Diencephalon (tissue), 1 donor: Measurements from ENCODE around the gene OR6B2. TPM values are rescaled to one million over a fixed set of nuclear protein-coding genes. Genes with fewer than 3 reads are reported as not detected.

ENCODE experiments used
- total RNA-seq: library from RNA; depleted of rRNA; stranded (reverse); fragments of >200 nt; gene quantifications from one replicate; pipeline ENCODE4 v1.2.3, GENCODE V29; 2014

The OR6B2 gene
- total RNA-seq, result not detected

GRCh38 chr2:240030379-240031094 is at the start of gene OR6B2:
Gene OR6B2, minus strand, starts transcription at chr2:240030429. Its CDS starts 0 bp downstream, at chr2:240030429.

GRCh38 chr2:240053173-240054155 is 23.2 kb upstream of the OR6B2 start, which contains the start of gene OR6B3:
Gene OR6B3, minus strand, starts transcription at chr2:240053521.

Other genes starting within 250 kb of the OR6B2 start
- 74.0 TPM for gene NDUFA10, start 5.1 kb downstream of the OR6B2 start, total RNA-seq
- gene OR6B3, start 23.1 kb upstream of the OR6B2 start, total RNA-seq, result not detected
- gene COPS9, start 105.9 kb upstream of the OR6B2 start, total RNA-seq, result 133 TPM
- gene OTOS, start 110.2 kb upstream of the OR6B2 start, total RNA-seq, result not detected